Caco-2 (cell line): ENCODE results near the gene APOL4. TPM values are rescaled to one million over a fixed set of nuclear protein-coding genes. Genes with fewer than 3 reads are reported as not detected.

Source experiments
- BruUV-seq: library from RNA; stranded (reverse); fragments of 400-500 nt; replicated peaks from 2 replicates; lab custom pipeline; 2021; lab: Mats Ljungman, UMichigan
- CTCF ChIA-PET: fragments of 300-600 bp; sonication (Branson Sonifier 250); formaldehyde crosslinking; loops from one replicate; lab custom pipeline; 2022; ENCODE audit warnings: antibody characterized with exemption; lab: Charles Lee
- POLR2A ChIA-PET: fragments of 300-600 bp; sonication (Branson Sonifier 250); formaldehyde crosslinking; loops from one replicate; lab custom pipeline; 2022; ENCODE audit warnings: antibody characterized with exemption; lab: Charles Lee
- DNase-seq, 2 experiments: peaks; one replicate each; pipeline versions ENCODE4 v3.0.0 to v3.0.0-alpha.2; 2020 to 2022
- H3K27me3 ChIP-seq: replicated peaks from 2 replicates; pipeline ENCODE4 v1.6.0; 2011; ENCODE audit warnings: low read length; ENCODE audit not compliant: control insufficient read depth, insufficient read depth
- H3K36me3 ChIP-seq: 2 replicates; pipeline ENCODE4 v1.5.1; 2011; ENCODE audit warnings: low read length; ENCODE audit not compliant: control insufficient read depth, insufficient read depth
- H3K4me1 ChIP-seq: fragments of 250-450 bp; sonication (Bioruptor Pico); 2 replicates; pipeline ENCODE4 v1.5.1; 2020; ENCODE audit warnings: mild to moderate bottlenecking
- H3K4me3 ChIP-seq: 2 replicates; pipeline ENCODE4 v1.5.1; 2011; ENCODE audit warnings: low read depth, mild to moderate bottlenecking, control low read depth, low read length
- H3K9me3 ChIP-seq: fragments of 250-450 bp; sonication (Bioruptor Pico); 2 replicates; pipeline ENCODE4 v1.5.1; 2020; ENCODE audit warnings: mild to moderate bottlenecking, moderate library complexity
- H3K27ac Mint-ChIP-seq: one replicate; pipeline ENCODE4 v1.8.0; 2022; ENCODE audit warnings: mixed read lengths; ENCODE audit not compliant: unreplicated experiment
- H3K27me3 Mint-ChIP-seq: one replicate; pipeline ENCODE4 v1.8.0; 2022; ENCODE audit warnings: mixed read lengths; ENCODE audit not compliant: insufficient read depth, unreplicated experiment
- H3K36me3 Mint-ChIP-seq: one replicate; pipeline ENCODE4 v1.8.0; 2022; ENCODE audit warnings: mild to moderate bottlenecking, mixed read lengths; ENCODE audit not compliant: insufficient read depth, unreplicated experiment
- H3K4me1 Mint-ChIP-seq: one replicate; pipeline ENCODE4 v1.8.0; 2022; ENCODE audit warnings: low read depth, mixed read lengths; ENCODE audit not compliant: unreplicated experiment
- H3K4me3 Mint-ChIP-seq: one replicate; pipeline ENCODE4 v1.8.0; 2022; ENCODE audit warnings: mild to moderate bottlenecking, moderate library complexity, mixed read lengths; ENCODE audit not compliant: unreplicated experiment
- H3K9me3 Mint-ChIP-seq: one replicate; pipeline ENCODE4 v1.8.0; 2022; ENCODE audit warnings: mixed read lengths; ENCODE audit not compliant: unreplicated experiment
- CTCF ChIP-seq, 2 experiments: fragments of 200-600 bp in 1 of 2; IDR thresholded peaks; 1 replicate in 1 of 2; 2 replicates in 1 of 2; pipeline versions ENCODE4 v1.5.1 to v1.8.0; 2011 to 2022; ENCODE audit warnings: antibody characterized with exemption in 1 of 2, control low read depth in 1 of 2, inconsistent platforms in 1 of 2, low read depth in 1 of 2, low read length in 1 of 2, mild to moderate bottlenecking in 1 of 2, moderate library complexity in 1 of 2; ENCODE audit not compliant: insufficient read depth in 1 of 2, severe bottlenecking in 1 of 2, unreplicated experiment in 1 of 2
- intact Hi-C: fragments of 100-400 bp; cut with micrococcal nuclease; formaldehyde crosslinking; loops from one replicate; pipeline ENCODE4 v1.10.0; 2022; ENCODE audit not compliant: unreplicated experiment
- total RNA-seq: library from RNA; stranded (reverse); gene quantifications from 2 replicates; pipeline ENCODE4 v1.2.3, GENCODE V29; 2022

Gene APOL4
- total RNA-seq, 1 experiment from 2014 or later: not detected

GRCh38 chr22:36152088-36152487, 49.5 kb downstream of the APOL4 start:
- CTCF ChIA-PET: interaction anchor here (0.7 kb wide), 1 partner anchor 25 kb away, joined by 3 read pairs; no protein-coding TSS in a partner anchor
- H3K27me3 ChIP-seq: no peaks in the 10 kb centered on the region
- POLR2A ChIA-PET: no interaction called here
- intact Hi-C loops: no loop called here
- Mint-ChIP-seq H3K9me3 (peaks cover 15% of the 10 kb centered on the region), H3K4me1 (peaks cover 28% of the 10 kb centered on the region), H3K27me3 (no peaks in the 10 kb centered on the region), H3K27ac (no peak overlapping the region), H3K4me3 (no peak overlapping the region), H3K36me3 (no peaks in the 10 kb centered on the region)
- H3K4me1 ChIP-seq: peaks cover 21% of the 10 kb centered on the region
- DNase-seq: no peak
- no peaks in the 10 kb centered on the region for H3K36me3 ChIP-seq
- TF ChIP-seq CTCF (IDR thresholded peaks at IDR 0.05; ENCODE audit: insufficient read depth in 1 of 2, low read depth in 1 of 2, low read length in 1 of 2, severe bottlenecking in 1 of 2, unreplicated experiment in 1 of 2): no peak
- H3K4me3 ChIP-seq: no peak overlapping the region
- no TSS peak for BruUV-seq
- no peaks in the 10 kb centered on the region for H3K9me3 ChIP-seq

- no peak for DNase-seq
- H3K4me1 ChIP-seq: peaks cover 18% of the 10 kb centered on the region
- Mint-ChIP-seq H3K36me3 (no peaks in the 10 kb centered on the region), H3K4me1 (peaks cover 18% of the 10 kb centered on the region), H3K27ac (no peak overlapping the region), H3K4me3 (no peak overlapping the region), H3K9me3 (peaks cover 15% of the 10 kb centered on the region), H3K27me3 (no peaks in the 10 kb centered on the region)
- BruUV-seq: no TSS peak
- CTCF ChIA-PET: no interaction called here
- no peak for TF ChIP-seq CTCF (IDR thresholded peaks at IDR 0.05; ENCODE audit: insufficient read depth in 1 of 2, low read depth in 1 of 2, low read length in 1 of 2, severe bottlenecking in 1 of 2, unreplicated experiment in 1 of 2)
- H3K27me3 ChIP-seq: no peaks in the 10 kb centered on the region
- no peaks in the 10 kb centered on the region for H3K36me3 ChIP-seq
- no peak overlapping the region for H3K4me3 ChIP-seq
- no peaks in the 10 kb centered on the region for H3K9me3 ChIP-seq
- intact Hi-C loops: no loop called here
- POLR2A ChIA-PET: no interaction called here
Observed at GRCh38 chr22:36151006-36151595, 50.5 kb downstream of the APOL4 start.

DNA sequence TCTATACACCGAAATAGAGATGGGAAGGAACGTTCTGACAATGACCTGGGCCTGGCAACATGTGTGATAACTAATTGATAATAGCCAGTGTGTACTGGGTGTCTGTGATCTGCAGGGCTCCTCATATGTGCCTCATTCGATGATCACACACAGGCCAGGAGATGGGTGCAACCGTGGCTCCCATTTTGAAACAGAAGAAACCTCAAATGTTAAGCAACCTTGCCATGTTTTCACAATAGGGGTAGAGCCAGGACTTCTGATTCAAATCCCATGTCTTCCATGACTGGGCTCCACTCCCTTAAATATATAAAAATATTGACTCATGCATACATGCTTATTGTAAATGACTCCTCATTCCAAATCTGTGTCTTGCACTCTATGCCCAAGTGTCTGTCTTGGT, 52.2 kb downstream of the APOL4 start:
- no peak for TF ChIP-seq CTCF (IDR thresholded peaks at IDR 0.05; ENCODE audit: insufficient read depth in 1 of 2, low read depth in 1 of 2, low read length in 1 of 2, severe bottlenecking in 1 of 2, unreplicated experiment in 1 of 2)
- Mint-ChIP-seq H3K4me1 (peaks cover 7% of the 10 kb centered on the region), H3K4me3 (no peak overlapping the region), H3K9me3 (peaks cover 15% of the 10 kb centered on the region), H3K27ac (no peak overlapping the region), H3K36me3 (no peaks in the 10 kb centered on the region), H3K27me3 (no peaks in the 10 kb centered on the region)
- H3K4me3 ChIP-seq: no peak overlapping the region
- no peak for DNase-seq
- intact Hi-C loops: no loop called here
- POLR2A ChIA-PET: no interaction called here
- CTCF ChIA-PET: no interaction called here
- H3K4me1 ChIP-seq: peaks cover 12% of the 10 kb centered on the region
- H3K36me3 ChIP-seq: no peaks in the 10 kb centered on the region
- no peaks in the 10 kb centered on the region for H3K9me3 ChIP-seq
- no TSS peak for BruUV-seq
- H3K27me3 ChIP-seq: no peaks in the 10 kb centered on the region
